GM12878 (cell line): ENCODE results near the gene GNG12. TPM values are rescaled to one million over a fixed set of nuclear protein-coding genes. Genes with fewer than 3 reads are reported as not detected.
A peak's percentile ranks its signal among the peaks of the same experiment; 100 is the strongest.

Experiments used
- ATAC-seq: fragments of 200-7000 bp; cut with Tn5 transposase; 3 replicates; pipeline ENCODE4 v1.9.1; 2020; ENCODE audit warnings: mild to moderate bottlenecking, moderate library complexity
- BruUV-seq: library from RNA; stranded (reverse); fragments of 400-500 nt; replicated peaks from 2 replicates; lab custom pipeline; 2021; lab: Mats Ljungman, UMichigan
- CTCF ChIA-PET: fragments of 300-600 bp; sonication (Branson Sonifier 250); formaldehyde crosslinking; extraction: SDS; loops from one replicate; lab custom pipeline; 2021; ENCODE audit warnings: inconsistent platforms; lab: Yijun Ruan, JAX
- POLR2A ChIA-PET: fragments of 350-600 bp; formaldehyde crosslinking; extraction: SDS; loops from one replicate; lab custom pipeline; 2021; ENCODE audit warnings: inconsistent platforms; lab: Charles Lee
- RAD21 ChIA-PET: fragments of 300-600 bp; sonication (Branson Sonifier 250); formaldehyde crosslinking; loops from one replicate; lab custom pipeline; 2023; ENCODE audit warnings: antibody characterized with exemption; ENCODE audit not compliant: unreplicated experiment; lab: Charles Lee
- SMC1A ChIA-PET: fragments of 300-600 bp; sonication (Branson Sonifier 250); formaldehyde crosslinking; loops from one replicate; lab custom pipeline; 2023; ENCODE audit not compliant: unreplicated experiment, uncharacterized antibody; lab: Charles Lee
- DNase-seq: peaks from one replicate; pipeline ENCODE4 v3.0.0-alpha.2; 2011; ENCODE audit warnings: low read depth, low spot score
- FAIRE-seq: peaks from 3 replicates; lab custom pipeline; 2011; peaks lifted over from hg19 to GRCh38; lab: Jason Lieb, UNC
- H2AFZ ChIP-seq: 2 replicates; pipeline ENCODE4 v1.6.0; 2011; ENCODE audit warnings: low read depth, low read length, control low read depth; ENCODE audit not compliant: control insufficient read depth
- H3K27ac ChIP-seq: 2 replicates; pipeline ENCODE4 v1.5.1; 2011; ENCODE audit warnings: control low read depth; ENCODE audit not compliant: control insufficient read depth, insufficient read depth
- H3K27me3 ChIP-seq, 2 experiments: replicated peaks in 1 of 2; 2 replicates each; pipeline versions ENCODE4 v1.6.0 to v1.6.1; 2011; ENCODE audit warnings: low read length in 1 of 2; ENCODE audit not compliant: control insufficient read depth in 2 of 2, insufficient read depth in 2 of 2
- H3K36me3 ChIP-seq, 2 experiments: 2 replicates each; pipeline ENCODE4 v1.5.1; 2011; ENCODE audit warnings: low read length in 1 of 2; ENCODE audit not compliant: control insufficient read depth in 2 of 2, insufficient read depth in 2 of 2
- H3K4me1 ChIP-seq: 2 replicates; pipeline ENCODE4 v1.6.1; 2011; ENCODE audit warnings: mild to moderate bottlenecking, low read length, moderate library complexity, mixed read lengths; ENCODE audit not compliant: control insufficient read depth, insufficient read depth
- H3K4me2 ChIP-seq: 2 replicates; pipeline ENCODE4 v1.6.0; 2011; ENCODE audit warnings: control low read depth; ENCODE audit not compliant: control insufficient read depth, insufficient read depth
- H3K4me3 ChIP-seq: fragments of 200-600 bp; sonication (generic); 2 replicates; pipeline ENCODE4 v1.5.1; 2016
- H3K79me2 ChIP-seq: 2 replicates; pipeline ENCODE4 v1.6.0; 2011; ENCODE audit warnings: low read length; ENCODE audit not compliant: control insufficient read depth, insufficient read depth
- H3K9ac ChIP-seq: 2 replicates; pipeline ENCODE4 v1.8.0; 2011; ENCODE audit warnings: low read length, control low read depth, mixed read lengths; ENCODE audit not compliant: control insufficient read depth, insufficient read depth
- H3K9me3 ChIP-seq: replicated peaks from 3 replicates; pipeline ENCODE4 v1.5.1; 2011; ENCODE audit warnings: mild to moderate bottlenecking, low read length; ENCODE audit not compliant: control insufficient read depth, insufficient read depth
- H4K20me1 ChIP-seq: 2 replicates; pipeline ENCODE4 v1.6.0; 2011; ENCODE audit not compliant: control insufficient read depth, insufficient read depth
- ASH2L ChIP-seq: fragments of 300-600, 200-600 bp; sonication (generic); IDR thresholded peaks from 2 replicates; pipeline ENCODE4 v1.6.1; 2017; ENCODE audit warnings: low read depth, mild to moderate bottlenecking, borderline replicate concordance
- CREB1 ChIP-seq: IDR thresholded peaks from 2 replicates; pipeline ENCODE4 v1.6.1; 2012; ENCODE audit warnings: low read depth, mild to moderate bottlenecking, inconsistent platforms
- EZH2 ChIP-seq: IDR thresholded peaks from 2 replicates; pipeline ENCODE4 v1.6.1; 2012; ENCODE audit warnings: low read depth, mild to moderate bottlenecking, control low read depth, inconsistent platforms, low read length, borderline replicate concordance; ENCODE audit not compliant: control insufficient read depth
- SUPT20H ChIP-seq: IDR thresholded peaks from 2 replicates; pipeline ENCODE4 v1.6.1; 2011; ENCODE audit warnings: low read depth, mild to moderate bottlenecking, low read length, moderate library complexity, borderline replicate concordance; ENCODE audit not compliant: control insufficient read depth
- YBX1 ChIP-seq: fragments of 450-650 bp; IDR thresholded peaks from 2 replicates; pipeline ENCODE4 v1.6.1; 2016; ENCODE audit warnings: antibody characterized with exemption
- WGBS: methylation state at CpG from one replicate; pipeline ENCODE4 v1.1.6; 2016; ENCODE audit warnings: low lambda C conversion rate; ENCODE audit not compliant: insufficient replicate concordance, insufficient coverage; ENCODE audit errors: missing lambda C conversion rate; 5-methylcytosine and 5-hydroxymethylcytosine counted together
- in situ Hi-C: fragments of 300-500 bp; cut with MboI; formaldehyde crosslinking; loops from 9 replicates; pipeline ENCODE4 v1.14.3; 2018; ENCODE audit warnings: mixed read lengths
- intact Hi-C: fragments of 100-400 bp; cut with micrococcal nuclease; formaldehyde crosslinking; loops from one replicate; pipeline ENCODE4 v1.14.2; 2022; ENCODE audit not compliant: unreplicated experiment
- polyA plus RNA-seq, 11 experiments: library from polyadenylated mRNA; depleted of rRNA in 4 of 11; unstranded in 6 of 11; stranded (reverse) in 5 of 11; fragments of >200 nt; fragmentation: Nextera tagmentation in 4 of 11; fragmentation: Illumina TruSeq in 1 of 11; extraction: Ambion mirVana in 4 of 11; extraction: Trizol in 1 of 11; gene quantifications; 1 replicate in 1 of 11; 2 replicates in 10 of 11; pipeline versions ENCODE4 v1.2.1 to v1.2.3, GENCODE V29; 2011 to 2016; ENCODE audit warnings: inconsistent platforms in 2 of 11, missing spikeins in 2 of 11, low read depth in 1 of 11
- total RNA-seq, 4 experiments: library from RNA; depleted of rRNA in 3 of 4; stranded (reverse); fragments of >200 nt in 3 of 4; fragmentation: Illumina TruSeq in 1 of 4; extraction: Trizol in 1 of 4; gene quantifications; 2 replicates each; pipeline versions ENCODE4 v1.2.1 to v1.2.3, GENCODE V29; 2013 to 2021

Gene GNG12
- total and polyA plus RNA-seq, 10 of the 15 experiments (the other 5 are each of a cell fraction or from before 2014, with no cell fraction given), result 0.22 to 32.8 (median 0.35) TPM

DNA sequence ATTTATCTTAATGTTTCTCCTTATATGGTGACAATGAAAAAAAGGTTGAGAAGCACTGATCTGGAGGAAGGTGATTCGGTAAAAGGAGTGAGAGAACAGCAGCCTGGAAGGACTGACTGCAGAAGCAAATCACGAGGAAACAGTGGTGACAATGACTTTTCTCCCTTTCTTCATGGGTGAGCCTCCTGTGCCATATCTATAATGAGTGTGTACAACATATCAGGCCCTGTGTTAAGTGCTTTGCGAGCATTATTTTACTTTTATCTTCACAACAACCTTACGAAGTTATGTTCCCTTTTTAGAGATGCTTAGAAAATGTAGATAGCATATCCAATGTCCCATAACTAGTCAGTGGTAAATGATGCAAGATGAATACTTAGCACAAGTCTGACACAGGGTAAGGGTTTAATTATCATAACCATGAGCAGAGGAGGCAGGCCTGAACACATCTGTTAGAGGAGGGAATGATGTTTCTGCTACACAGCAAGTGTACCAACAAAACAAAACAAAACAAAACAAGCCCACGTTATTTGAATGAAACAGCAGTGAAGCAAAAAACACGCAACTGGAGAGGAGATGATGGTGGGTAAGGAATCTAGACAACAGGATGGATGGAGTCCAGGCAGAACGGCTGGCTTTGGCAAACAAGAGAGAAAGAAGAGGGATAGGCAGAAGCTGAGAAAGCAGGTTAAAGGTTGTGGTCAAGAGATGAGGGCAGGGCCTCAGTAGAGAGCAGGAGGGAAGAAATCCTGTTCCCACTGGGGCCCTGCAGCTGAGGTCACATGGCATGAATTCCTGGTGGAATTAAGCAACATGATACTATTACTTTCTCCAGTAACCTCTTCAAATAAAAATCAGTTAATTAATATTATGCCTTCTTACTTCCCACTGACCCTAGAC is 29.6 kb downstream of the GNG12 start:
- ChIA-PET POLR2A (interaction anchor here (0.6 to 4.1 kb wide), 18 partner anchors 10 to 117 kb away, joined by 3 to 36 read pairs (median 4); no protein-coding TSS in a partner anchor), RAD21 (interaction anchor here (0.7 to 6.7 kb wide), 20 partner anchors 8 to 48 kb away, joined by 3 to 62 read pairs (median 5); partner anchors contain the start of gene GNG12), CTCF (interaction anchor here (0.7 to 5.4 kb wide), 17 partner anchors 9 to 268 kb away, joined by 3 to 42 read pairs (median 4); no protein-coding TSS in a partner anchor), SMC1A (interaction anchor here (0.6 to 24.1 kb wide), 18 partner anchors 9 to 120 kb away, joined by 3 to 389 read pairs (median 8); partner anchors contain the start of gene GNG12)
- H2AFZ ChIP-seq, result no peak overlapping the region
- H3K4me3 ChIP-seq, result no peak overlapping the region
- 19% methylated on average over 7 of the region's 7 CpGs for WGBS
- no peaks in the 10 kb centered on the region for H3K9me3 ChIP-seq
- BruUV-seq, result no TSS peak
- FAIRE-seq (no peak), ATAC-seq (peak; percentile 19; the same call in 2 of the 3 replicates), DNase-seq (no peak)
- TF ChIP-seq CREB1 (no peak), YBX1 (no peak), SUPT20H (no peak), ASH2L (no peak), EZH2 (no peak)
- H3K4me1 ChIP-seq, result no peaks in the 10 kb centered on the region
- H3K27me3 ChIP-seq, result no peaks in the 10 kb centered on the region; a peak in 1 of 4 replicates
- no peaks in the 10 kb centered on the region for H3K79me2 ChIP-seq
- intact Hi-C loops (no loop called here), in situ Hi-C loops (no loop called here)
- no peaks in the 10 kb centered on the region for H4K20me1 ChIP-seq
- no peaks in the 10 kb centered on the region for H3K36me3 ChIP-seq
- no peak overlapping the region for H3K27ac ChIP-seq
- H3K9ac ChIP-seq, result no peak overlapping the region
- no peak overlapping the region for H3K4me2 ChIP-seq
